HepG2 (cell line): ENCODE results near the gene VPS18. TPM values are rescaled to one million over a fixed set of nuclear protein-coding genes. Genes with fewer than 3 reads are reported as not detected.

ENCODE experiments used
- ATF7-NPFF ChIP-seq: sonication (generic); formaldehyde crosslinking; IDR thresholded peaks from 2 replicates; pipeline ENCODE4 v1.8.1; 2023; ENCODE audit warnings: mild to moderate bottlenecking, low read depth, missing genetic modification reagents, moderate library complexity
- CEBPG ChIP-seq: IDR thresholded peaks from 2 replicates; pipeline ENCODE4 v1.6.1; 2016
- FOXA1 ChIP-seq, 2 experiments: fragments of 450-650 bp in 1 of 2; sonication (generic) in 1 of 2; formaldehyde crosslinking in 1 of 2; IDR thresholded peaks; 2 replicates each; pipeline versions ENCODE4 v1.4.0 to v1.6.1; 2016 to 2020; ENCODE audit warnings: missing genetic modification reagents in 1 of 2
- HMGA1 ChIP-seq: sonication (generic); formaldehyde crosslinking; conservative IDR thresholded peaks from 2 replicates; pipeline ENCODE4 v1.4.0; 2020; ENCODE audit warnings: missing genetic modification reagents
- HMGXB3 ChIP-seq: sonication (generic); formaldehyde crosslinking; IDR thresholded peaks from 2 replicates; pipeline ENCODE4 v1.4.0; 2020; ENCODE audit warnings: missing genetic modification reagents, borderline replicate concordance
- HOXA9 ChIP-seq: sonication (generic); formaldehyde crosslinking; IDR thresholded peaks from 2 replicates; pipeline ENCODE4 v1.8.1; 2022; ENCODE audit warnings: missing genetic modification reagents, mild to moderate bottlenecking, moderate library complexity, borderline replicate concordance
- MEIS2 ChIP-seq: sonication (generic); formaldehyde crosslinking; IDR thresholded peaks from 2 replicates; pipeline ENCODE4 v1.9.0; 2021; ENCODE audit warnings: mild to moderate bottlenecking, missing genetic modification reagents
- MXD1 ChIP-seq: sonication (generic); formaldehyde crosslinking; IDR thresholded peaks from 2 replicates; pipeline ENCODE4 v1.4.0; 2020; ENCODE audit warnings: mild to moderate bottlenecking, missing genetic modification reagents
- RFXAP ChIP-seq: sonication (generic); formaldehyde crosslinking; IDR thresholded peaks from 2 replicates; pipeline ENCODE4 v1.4.0; 2020; ENCODE audit warnings: missing genetic modification reagents, borderline replicate concordance
- RNF2 ChIP-seq: fragments of 450-650 bp; conservative IDR thresholded peaks from 2 replicates; pipeline ENCODE4 v1.6.1; 2016; ENCODE audit warnings: low read depth
- SAP130 ChIP-seq: IDR thresholded peaks from 2 replicates; pipeline ENCODE4 v1.6.1; 2016; ENCODE audit warnings: low read depth
- SUZ12 ChIP-seq: fragments of 150-350 bp; IDR thresholded peaks from 2 replicates; pipeline ENCODE4 v1.6.1; 2014; ENCODE audit warnings: low read depth, low read length
- TAF1 ChIP-seq: sonication (generic); formaldehyde crosslinking; IDR thresholded peaks from 2 replicates; pipeline ENCODE4 v1.4.0; 2020; ENCODE audit warnings: missing genetic modification reagents
- TEAD2 ChIP-seq: sonication (generic); formaldehyde crosslinking; IDR thresholded peaks from 2 replicates; pipeline ENCODE4 v1.9.0; 2021; ENCODE audit warnings: missing genetic modification reagents
- THYN1 ChIP-seq: sonication (generic); formaldehyde crosslinking; IDR thresholded peaks from 2 replicates; pipeline ENCODE4 v1.8.1; 2023; ENCODE audit warnings: low read depth, mild to moderate bottlenecking, moderate library complexity, missing genetic modification reagents, borderline replicate concordance
- ZFP91 ChIP-seq: sonication (generic); formaldehyde crosslinking; IDR thresholded peaks from 2 replicates; pipeline ENCODE4 v1.9.0; 2022; ENCODE audit warnings: missing genetic modification reagents, mild to moderate bottlenecking, borderline replicate concordance
- ZFY ChIP-seq: sonication (generic); formaldehyde crosslinking; IDR thresholded peaks from 2 replicates; pipeline ENCODE4 v1.4.0; 2020; ENCODE audit warnings: missing genetic modification reagents
- ZNF101 ChIP-seq: sonication (generic); formaldehyde crosslinking; IDR thresholded peaks from 2 replicates; pipeline ENCODE4 v1.4.0; 2020; ENCODE audit warnings: mild to moderate bottlenecking, low read depth, missing genetic modification reagents, borderline replicate concordance
- ZNF12 ChIP-seq: sonication (generic); formaldehyde crosslinking; IDR thresholded peaks from 2 replicates; pipeline ENCODE4 v1.5.0; 2020; ENCODE audit warnings: missing genetic modification reagents
- ZNF230 ChIP-seq: sonication (generic); formaldehyde crosslinking; IDR thresholded peaks from 2 replicates; pipeline ENCODE4 v1.4.0; 2020; ENCODE audit warnings: mild to moderate bottlenecking, missing genetic modification reagents
- ZNF546 ChIP-seq: sonication (generic); formaldehyde crosslinking; conservative IDR thresholded peaks from 2 replicates; pipeline ENCODE4 v1.8.1; 2023; ENCODE audit warnings: mild to moderate bottlenecking, missing genetic modification reagents
- ZNF792 ChIP-seq: IDR thresholded peaks from 2 replicates; pipeline ENCODE4 v1.6.1; 2016
- ZSCAN31 ChIP-seq: sonication (generic); formaldehyde crosslinking; IDR thresholded peaks from 2 replicates; pipeline ENCODE4 v1.5.0; 2020; ENCODE audit warnings: low read depth, mild to moderate bottlenecking, missing genetic modification reagents
- polyA plus RNA-seq, 8 experiments: library from polyadenylated mRNA; depleted of rRNA in 3 of 8; stranded (reverse) in 7 of 8; unstranded in 1 of 8; fragments of >200 nt; fragmentation: Illumina TruSeq in 4 of 8; extraction: Trizol in 4 of 8; gene quantifications; 2 replicates each; pipeline versions ENCODE4 v1.2.1 to v1.2.3, GENCODE V29; 2011 to 2016; ENCODE audit warnings: low read depth in 4 of 8, missing spikeins in 1 of 8, mixed read lengths in 1 of 8; ENCODE audit not compliant: insufficient read depth in 1 of 8
- total RNA-seq, 5 experiments: library from RNA; depleted of rRNA; stranded (reverse); fragments of >200 nt; fragmentation: Illumina TruSeq; extraction: Trizol; gene quantifications; 2 replicates each; pipeline ENCODE4 v1.2.3, GENCODE V29; 2016; ENCODE audit warnings: low read depth in 1 of 5

VPS18 gene
- total and polyA plus RNA-seq, 2 of the 13 experiments (the other 11 are each of a cell fraction or from before 2014, with no cell fraction given), result 5.8 to 17.0 TPM

- TF ChIP-seq ZNF230 (CRISPR knock-in tag), result 0 out of 2 replicates have a peak, but pooled peaks have one; percentile 22
- no peak for TF ChIP-seq HOXA9
- TF ChIP-seq ZNF12, result peak; percentile 46; the same call in 1 of the 2 replicates
- TF ChIP-seq MXD1 (CRISPR knock-in tag), result peak; percentile 50; the same call in 1 of the 2 replicates
- no peak for TF ChIP-seq ZNF101 (CRISPR knock-in tag)
- peak; percentile 55; the same call in 1 of the 2 replicates for TF ChIP-seq ATF7-NPFF (CRISPR knock-in tag)
- no peak for TF ChIP-seq SUZ12
- peak; percentile 87; the same call in 1 of the 2 replicates for TF ChIP-seq RNF2
- no peak for TF ChIP-seq FOXA1 (IDR thresholded peaks at IDR 0.05)
- peak; percentile 43; the same call in 1 of the 2 replicates for TF ChIP-seq FOXA1 (CRISPR knock-in tag; IDR thresholded peaks at IDR 0.05)
- no peak for TF ChIP-seq THYN1 (CRISPR knock-in tag)
- no peak; the same call in 1 of the 2 replicates for TF ChIP-seq ZNF546 (CRISPR knock-in tag)
- TF ChIP-seq RFXAP (CRISPR knock-in tag), result peak; percentile 23; the same call in 1 of the 2 replicates
- no peak for TF ChIP-seq HMGA1 (CRISPR knock-in tag)
- TF ChIP-seq MEIS2 (CRISPR knock-in tag), result peak; percentile 29; the same call in 1 of the 2 replicates
- TF ChIP-seq CEBPG (CRISPR knock-in tag), result no peak
- peak; percentile 83 for TF ChIP-seq ZFY (CRISPR knock-in tag)
- no peak for TF ChIP-seq ZNF792 (CRISPR knock-in tag)
- TF ChIP-seq TEAD2 (CRISPR knock-in tag), result 0 out of 2 replicates have a peak, but pooled peaks have one; percentile 10
- peak; percentile 51 for TF ChIP-seq SAP130 (CRISPR knock-in tag)
- no peak for TF ChIP-seq HMGXB3
- TF ChIP-seq TAF1 (CRISPR knock-in tag), result 0 out of 2 replicates have a peak, but pooled peaks have one; percentile 30
- TF ChIP-seq ZFP91 (CRISPR knock-in tag), result peak; percentile 38
- no peak for TF ChIP-seq ZSCAN31 (CRISPR knock-in tag)
Observed at GRCh38 chr15:40941528-40942336, 47.5 kb downstream of the VPS18 start (continued).
